T-helper 2 cell treated with Interferon-gamma antibody and Interleukin-4, amounts not matched to agents 5 μg/mL and 100 μg/mL, for 36 hours (primary cell): ENCODE measurements around the gene TMEM123.
A peak's percentile ranks its signal among the peaks of the same experiment; 100 is the strongest.
"Not testable (repeated sequence)": the region's sequence is repeated elsewhere in the genome, so short reads cannot be mapped to it uniquely, and the experiment has no call there.

Experiments used
- DNase-seq: peaks from one replicate; pipeline ENCODE4 v3.0.0; 2021; ENCODE audit warnings: low spot score
- H3K27ac Mint-ChIP-seq: one replicate; pipeline ENCODE4 v1.8.0; 2021; ENCODE audit warnings: mild to moderate bottlenecking, mixed read lengths
- H3K27me3 Mint-ChIP-seq: one replicate; pipeline ENCODE4 v1.8.0; 2021; ENCODE audit warnings: low read depth, mixed read lengths
- H3K36me3 Mint-ChIP-seq: one replicate; pipeline ENCODE4 v1.8.0; 2021; ENCODE audit warnings: low read depth, mixed read lengths
- H3K4me1 Mint-ChIP-seq: one replicate; pipeline ENCODE4 v1.8.0; 2021; ENCODE audit warnings: low read depth, mixed read lengths
- H3K4me3 Mint-ChIP-seq: one replicate; pipeline ENCODE4 v1.8.0; 2022; ENCODE audit warnings: mild to moderate bottlenecking, moderate library complexity, mixed read lengths
- H3K9me3 Mint-ChIP-seq: one replicate; pipeline ENCODE4 v1.8.0; 2021; ENCODE audit warnings: mixed read lengths

The TMEM123 gene

GRCh38 chr11:102384419-102385079, 68.0 kb downstream of the TMEM123 start:
- Mint-ChIP-seq H3K4me3 (no peak overlapping the region), H3K9me3 (no peaks in the 10 kb centered on the region), H3K36me3 (peaks cover 44% of the 10 kb centered on the region), H3K27me3 (no peaks in the 10 kb centered on the region), H3K27ac (no peak overlapping the region), H3K4me1 (peaks cover 13% of the 10 kb centered on the region)
- DNase-seq, result no peak

- Mint-ChIP-seq H3K9me3 (no peaks in the 10 kb centered on the region), H3K27ac (no peak overlapping the region), H3K36me3 (peaks cover 38% of the 10 kb centered on the region)
These were observed 68.7 kb downstream of the TMEM123 start for GRCh38 chr11:102383839-102384238.

GRCh38 chr11:102382384-102382783, 70.2 kb downstream of the TMEM123 start:
- no peaks in the 10 kb centered on the region for H3K9me3 Mint-ChIP-seq
- no peaks in the 10 kb centered on the region for H3K27me3 Mint-ChIP-seq
- no peak overlapping the region for H3K4me3 Mint-ChIP-seq
- H3K36me3 Mint-ChIP-seq, result peaks cover 35% of the 10 kb centered on the region
- H3K4me1 Mint-ChIP-seq, result peaks cover 13% of the 10 kb centered on the region
- no peak for DNase-seq
- no peak overlapping the region for H3K27ac Mint-ChIP-seq

More at GRCh38 chr11:102383839-102384238, 68.7 kb downstream of the TMEM123 start:
- Mint-ChIP-seq H3K27me3 (no peaks in the 10 kb centered on the region), H3K4me1 (peaks cover 13% of the 10 kb centered on the region), H3K4me3 (no peak overlapping the region)
- DNase-seq, result no peak

- H3K9me3 Mint-ChIP-seq, result no peaks in the 10 kb centered on the region
- H3K36me3 Mint-ChIP-seq, result peaks cover 31% of the 10 kb centered on the region
- no peak overlapping the region for H3K27ac Mint-ChIP-seq
- no peak overlapping the region for H3K4me3 Mint-ChIP-seq
- peaks cover 10% of the 10 kb centered on the region for H3K4me1 Mint-ChIP-seq
- DNase-seq, result no peak
- no peaks in the 10 kb centered on the region for H3K27me3 Mint-ChIP-seq
These were observed 73.7 kb downstream of the TMEM123 start for GRCh38 chr11:102378818-102379217.

GRCh38 chr11:102377891-102378290, 74.7 kb downstream of the TMEM123 start:
- H3K4me3 Mint-ChIP-seq, result no peak overlapping the region
- H3K4me1 Mint-ChIP-seq, result peaks cover 10% of the 10 kb centered on the region
- H3K36me3 Mint-ChIP-seq, result peaks cover 31% of the 10 kb centered on the region
- DNase-seq, result no peak
- H3K9me3 Mint-ChIP-seq, result no peaks in the 10 kb centered on the region
- H3K27me3 Mint-ChIP-seq, result no peaks in the 10 kb centered on the region
- H3K27ac Mint-ChIP-seq, result no peak overlapping the region

- Mint-ChIP-seq H3K27ac (no peak overlapping the region), H3K4me3 (no peak overlapping the region)
These were observed 76.7 kb downstream of the TMEM123 start for GRCh38 chr11:102375720-102376399.

GRCh38 chr11:102374633-102375424, 77.7 kb downstream of the TMEM123 start:
- not testable (repeated sequence) for H3K27ac Mint-ChIP-seq
- peaks cover 31% of the 10 kb centered on the region for H3K36me3 Mint-ChIP-seq

More at GRCh38 chr11:102375720-102376399, 76.7 kb downstream of the TMEM123 start:
- H3K27me3 Mint-ChIP-seq, result no peaks in the 10 kb centered on the region
- no peak for DNase-seq
- no peaks in the 10 kb centered on the region for H3K9me3 Mint-ChIP-seq
- H3K36me3 Mint-ChIP-seq, result peaks cover 36% of the 10 kb centered on the region
- peaks cover 13% of the 10 kb centered on the region for H3K4me1 Mint-ChIP-seq

GRCh38 chr11:102368472-102368871, 84.1 kb downstream of the TMEM123 start:
- no peaks in the 10 kb centered on the region for H3K27me3 Mint-ChIP-seq
- peaks cover 47% of the 10 kb centered on the region for H3K36me3 Mint-ChIP-seq
- no peak for DNase-seq
- H3K27ac Mint-ChIP-seq, result peak overlapping the region; percentile 33
- H3K9me3 Mint-ChIP-seq, result no peaks in the 10 kb centered on the region
- H3K4me3 Mint-ChIP-seq, result no peak overlapping the region
- H3K4me1 Mint-ChIP-seq, result peaks cover 18% of the 10 kb centered on the region

More at GRCh38 chr11:102374633-102375424, 77.7 kb downstream of the TMEM123 start:
- peaks cover 13% of the 10 kb centered on the region for H3K4me1 Mint-ChIP-seq
- not testable (repeated sequence) for H3K4me3 Mint-ChIP-seq, H3K27me3 Mint-ChIP-seq, H3K9me3 Mint-ChIP-seq, DNase-seq

GRCh38 chr11:102367364-102367763, 85.2 kb downstream of the TMEM123 start:
- no peak overlapping the region for H3K4me3 Mint-ChIP-seq
- no peak for DNase-seq
- peaks cover 54% of the 10 kb centered on the region for H3K36me3 Mint-ChIP-seq
- peaks cover 21% of the 10 kb centered on the region for H3K4me1 Mint-ChIP-seq
- no peaks in the 10 kb centered on the region for H3K9me3 Mint-ChIP-seq
- no peak overlapping the region for H3K27ac Mint-ChIP-seq
- H3K27me3 Mint-ChIP-seq, result no peaks in the 10 kb centered on the region

GRCh38 chr11:102364991-102365390, 87.6 kb downstream of the TMEM123 start:
- DNase-seq, result no peak
- peak overlapping the region; percentile 4 for H3K27ac Mint-ChIP-seq
- H3K9me3 Mint-ChIP-seq, result peaks cover 4% of the 10 kb centered on the region
- peaks cover 69% of the 10 kb centered on the region for H3K36me3 Mint-ChIP-seq
- no peak overlapping the region for H3K4me3 Mint-ChIP-seq
- H3K4me1 Mint-ChIP-seq, result peaks cover 37% of the 10 kb centered on the region
- H3K27me3 Mint-ChIP-seq, result no peaks in the 10 kb centered on the region

GRCh38 chr11:102361086-102362031, 91.2 kb downstream of the TMEM123 start:
- DNase-seq, result no peak
- H3K27me3 Mint-ChIP-seq, result no peaks in the 10 kb centered on the region
- H3K4me3 Mint-ChIP-seq, result peak overlapping the region; percentile 37

GRCh38 chr11:102360681-102361080, 91.9 kb downstream of the TMEM123 start:
- H3K27me3 Mint-ChIP-seq, result no peaks in the 10 kb centered on the region
- no peak for DNase-seq
- H3K4me3 Mint-ChIP-seq, result no peak overlapping the region
- peak overlapping the region; percentile 51 for H3K27ac Mint-ChIP-seq
- peaks cover 72% of the 10 kb centered on the region for H3K36me3 Mint-ChIP-seq
- H3K9me3 Mint-ChIP-seq, result peaks cover 17% of the 10 kb centered on the region
- H3K4me1 Mint-ChIP-seq, result peaks cover 42% of the 10 kb centered on the region

More at GRCh38 chr11:102361086-102362031, 91.2 kb downstream of the TMEM123 start:
- Mint-ChIP-seq H3K9me3 (peaks cover 15% of the 10 kb centered on the region), H3K4me1 (peaks cover 42% of the 10 kb centered on the region), H3K36me3 (peaks cover 72% of the 10 kb centered on the region), H3K27ac (peak overlapping the region; percentile 51)

GRCh38 chr11:102359372-102359771, 93.2 kb downstream of the TMEM123 start:
- Mint-ChIP-seq H3K4me3 (no peak overlapping the region), H3K9me3 (peaks cover 20% of the 10 kb centered on the region), H3K27ac (no peak overlapping the region), H3K27me3 (no peaks in the 10 kb centered on the region), H3K4me1 (peaks cover 43% of the 10 kb centered on the region), H3K36me3 (peaks cover 74% of the 10 kb centered on the region)
- DNase-seq, result no peak
